Adrenal gland (tissue), 12 donors: Measurements from ENCODE around the gene SMIM35. TPM values are rescaled to one million over a fixed set of nuclear protein-coding genes. Genes with fewer than 3 reads are reported as not detected.

Experiments used
- DNase-seq, 7 donors: peaks; one replicate each; pipeline ENCODE4 v3.0.0-alpha.2; 2019 to 2020
- H3K27ac ChIP-seq, 5 donors: fragments of 200-600 bp; sonication (generic) in 4 of 5; 1 replicate in 3 of 5; 2 replicates in 2 of 5; pipeline versions ENCODE4 v1.5.1 to v1.8.0; 2016 to 2020; ENCODE audit warnings: mild to moderate bottlenecking in 1 of 5
- H3K27me3 ChIP-seq: fragments of 200-600 bp; 2 replicates; pipeline ENCODE4 v1.8.0; 2021
- H3K36me3 ChIP-seq, 2 donors: fragments of 200-600 bp; replicated peaks in 1 of 2; 1 replicate in 1 of 2; 2 replicates in 1 of 2; pipeline versions ENCODE4 v1.5.1 to v1.8.0; 2018 to 2022
- H3K4me1 ChIP-seq, 2 donors: fragments of 200-600 bp; replicated peaks in 1 of 2; 1 replicate in 1 of 2; 2 replicates in 1 of 2; pipeline versions ENCODE4 v1.5.1 to v1.8.0; 2018 to 2021
- H3K4me3 ChIP-seq, 4 donors: fragments of 200-600 bp; sonication (generic) in 3 of 4; one replicate each; pipeline ENCODE4 v1.5.1; 2016 to 2018
- H3K9me3 ChIP-seq, 3 donors: fragments of 200-600 bp; sonication (generic) in 1 of 3; replicated peaks in 1 of 3; 1 replicate in 2 of 3; 2 replicates in 1 of 3; pipeline versions ENCODE4 v1.5.1 to v1.8.0; 2016 to 2021
- CTCF ChIP-seq, 6 experiments: fragments of 450-650 bp in 4 of 6; fragments of 200-600 bp in 2 of 6; sonication (generic) in 1 of 6; IDR thresholded peaks; 1 replicate in 5 of 6; 2 replicates in 1 of 6; pipeline versions ENCODE4 v1.5.1 to v1.8.0; 2016 to 2021; ENCODE audit warnings: antibody characterized with exemption in 6 of 6, mild to moderate bottlenecking in 2 of 6, moderate library complexity in 1 of 6
- POLR2A ChIP-seq, 2 donors: fragments of 450-650 bp; IDR thresholded peaks; one replicate each; pipeline ENCODE4 v1.6.1; 2017; ENCODE audit warnings: antibody characterized with exemption in 2 of 2, mild to moderate bottlenecking in 2 of 2, moderate library complexity in 1 of 2
- WGBS, 4 donors: extraction: QIAGEN DNeasy Blood & Tissue Kit in 2 of 4; methylation state at CpG; one replicate each; pipeline versions ENCODE4 v1.1.5 to v1.1.7; 2013 to 2017; 5-methylcytosine and 5-hydroxymethylcytosine counted together
- intact Hi-C, 2 donors: fragments of 100-400 bp; cut with DNase I; formaldehyde crosslinking; loops; one replicate each; pipeline versions ENCODE4 v1.14.1 to v1.15.0; 2022 to 2023
- polyA plus RNA-seq, 3 donors: library from polyadenylated mRNA; stranded (reverse); fragments of 200-250 nt in 2 of 3; fragments of 350-450 nt in 1 of 3; fragmentation: Illumina TruSeq in 1 of 3; extraction: RNeasy Lipid Tissue Mini Kit (QIAGEN cat#74804) in 1 of 3; gene quantifications; one replicate each; pipeline ENCODE4 v1.2.3, GENCODE V29; 2013 to 2014
- total RNA-seq, 9 donors: library from RNA; depleted of rRNA in 4 of 9; stranded (reverse); fragments of >200 nt in 4 of 9; fragments of 120-200 nt in 1 of 9; fragmentation: NEBNext Ultra II Directional in 1 of 9; extraction: Animal tissue kit (Norgen Biotek cat#: 25700) in 1 of 9; gene quantifications; one replicate each; pipeline versions ENCODE4 v1.1.0 to v1.2.4, GENCODE V29; 2013 to 2023
- donor health status: healthy with polysubstance abuse.
- donor health status: Bipolar disorder and iron deficiency.
- donor health status: DM: yes; HTN: yes; CAD: no.
- donor health status: DM: no; HTN: no; CAD: no.
- donor health status: DM: no; HTN: no; CAD: no.
- donor health status: DM: yes; HTN: yes; CAD: no.

The SMIM35 gene
- total and polyA plus RNA-seq, 12 donors: 0.07 to 0.10 (median 0.09) TPM; not detected in 7

DNA sequence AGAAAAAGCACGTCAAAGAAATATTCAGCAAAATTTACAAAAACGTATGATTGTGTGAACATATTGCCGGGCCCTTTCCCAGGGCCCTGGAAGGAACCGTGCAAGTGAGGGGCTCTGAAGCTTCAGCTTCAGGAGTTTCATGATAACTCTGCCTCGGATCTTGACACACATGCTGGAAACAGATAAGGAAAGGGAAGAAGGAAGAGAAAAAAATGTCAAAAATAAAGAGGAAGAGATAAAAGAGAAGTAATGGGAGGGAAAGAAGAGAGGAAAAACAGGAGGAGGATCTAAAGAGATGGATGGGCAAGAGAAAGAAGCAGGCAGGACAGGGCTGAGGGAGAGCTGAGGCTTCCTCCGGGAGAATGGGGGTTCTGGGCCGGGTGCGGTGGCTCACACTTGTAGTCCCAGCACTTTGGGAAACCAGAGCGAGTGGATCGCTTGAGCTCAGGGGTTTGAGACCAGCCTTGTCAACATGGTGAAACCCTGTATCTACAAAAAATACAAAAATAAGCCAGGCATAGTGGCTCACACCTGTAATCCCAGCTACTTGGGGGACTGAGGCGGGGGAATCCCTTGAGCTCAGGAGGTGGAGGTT is 12.6 kb downstream of the SMIM35 start:
- no peak overlapping the region for H3K27ac ChIP-seq
- 79 to 86% (median 82%) methylated on average over 11 of the region's 11 CpGs for WGBS, 4 donors
- intact Hi-C loops: no loop called here
- no peak for DNase-seq
- H3K36me3 ChIP-seq: no peaks in the 10 kb centered on the region
- no peaks in the 10 kb centered on the region for H3K4me1 ChIP-seq
- H3K4me3 ChIP-seq: no peak overlapping the region
- no peak for TF ChIP-seq CTCF (IDR thresholded peaks at IDR 0.05)
- no peak for TF ChIP-seq POLR2A (IDR thresholded peaks at IDR 0.05)
- no peaks in the 10 kb centered on the region for H3K27me3 ChIP-seq
- no peaks in the 10 kb centered on the region for H3K9me3 ChIP-seq

GRCh38 chr11:118073554-118073953 is 13.2 kb downstream of the SMIM35 start:
- no peak for DNase-seq
- WGBS, 4 donors: 82 to 87% (median 86%) methylated on average over 6 to 9 of the region's 9 CpGs
- Histone ChIP-seq H3K9me3 (no peaks in the 10 kb centered on the region), H3K4me1 (no peaks in the 10 kb centered on the region), H3K27ac (no peak overlapping the region), H3K36me3 (no peaks in the 10 kb centered on the region), H3K4me3 (no peak overlapping the region), H3K27me3 (no peaks in the 10 kb centered on the region)
- TF ChIP-seq POLR2A (IDR thresholded peaks at IDR 0.05) (no peak), CTCF (IDR thresholded peaks at IDR 0.05) (no peak)
- intact Hi-C loops: no loop called here

GRCh38 chr11:118071416-118072030 is 15.2 kb downstream of the SMIM35 start:
- H3K27me3 ChIP-seq: no peaks in the 10 kb centered on the region
- 78 to 92% (median 91%) methylated on average over 2 to 3 of the region's 3 CpGs for WGBS, 4 donors
- no peak overlapping the region for H3K27ac ChIP-seq
- no peaks in the 10 kb centered on the region for H3K4me1 ChIP-seq
- no peak overlapping the region for H3K4me3 ChIP-seq
- H3K36me3 ChIP-seq: no peaks in the 10 kb centered on the region
- intact Hi-C loops: no loop called here
- H3K9me3 ChIP-seq: no peaks in the 10 kb centered on the region
- TF ChIP-seq CTCF (IDR thresholded peaks at IDR 0.05) (no peak), POLR2A (IDR thresholded peaks at IDR 0.05) (no peak)
- no peak for DNase-seq

GRCh38 chr11:118068945-118069612 is 17.7 kb downstream of the SMIM35 start:
- Histone ChIP-seq H3K4me1 (no peaks in the 10 kb centered on the region), H3K36me3 (no peaks in the 10 kb centered on the region), H3K27me3 (no peaks in the 10 kb centered on the region), H3K27ac (no peak overlapping the region), H3K4me3 (no peak overlapping the region), H3K9me3 (no peaks in the 10 kb centered on the region)
- no peak for DNase-seq
- intact Hi-C loops: no loop called here
- TF ChIP-seq POLR2A (IDR thresholded peaks at IDR 0.05): no peak
- no peak for TF ChIP-seq CTCF (IDR thresholded peaks at IDR 0.05)
- WGBS, 4 donors: 87 to 94% (median 89%) methylated on average over 10 of the region's 10 CpGs
